ENCODE results near the gene TMEM259.

Gene TMEM259

DNA sequence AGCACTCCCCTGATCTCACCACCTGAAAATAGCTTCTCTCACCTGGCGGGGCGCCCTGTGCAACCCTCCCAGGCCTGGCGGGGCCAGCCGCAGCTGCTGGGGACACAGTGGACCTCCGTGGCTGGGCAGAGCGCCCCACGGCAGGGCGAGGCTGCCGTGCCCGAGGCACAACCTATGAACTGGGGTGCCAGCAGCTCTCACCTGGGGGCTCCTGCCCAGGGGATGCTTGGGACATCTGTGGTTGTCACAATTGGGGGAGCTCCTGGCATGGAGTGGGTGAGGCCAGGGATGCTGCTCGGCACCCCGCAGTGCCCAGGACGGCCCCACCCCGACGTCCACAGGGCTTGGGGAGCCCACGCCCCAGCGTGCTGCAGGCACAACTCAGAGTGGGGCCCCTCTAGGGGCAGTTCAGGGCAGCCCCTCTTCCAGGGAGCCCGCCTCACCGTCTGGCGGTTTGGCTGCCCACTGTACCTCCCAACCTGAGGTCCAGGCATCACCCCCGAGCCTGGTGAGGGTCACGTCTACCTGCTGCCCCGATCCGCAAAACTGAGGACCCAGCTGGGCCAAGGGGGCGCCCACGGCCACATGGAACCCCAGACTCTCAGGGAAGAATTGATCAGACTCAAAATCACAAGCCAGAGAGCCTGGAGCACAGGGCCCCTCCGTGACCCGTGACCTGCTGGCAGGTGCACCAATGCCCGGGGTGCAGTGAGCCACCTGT, 5.7 kb downstream of the TMEM259 start:
- no peak for DNase-seq

DNA sequence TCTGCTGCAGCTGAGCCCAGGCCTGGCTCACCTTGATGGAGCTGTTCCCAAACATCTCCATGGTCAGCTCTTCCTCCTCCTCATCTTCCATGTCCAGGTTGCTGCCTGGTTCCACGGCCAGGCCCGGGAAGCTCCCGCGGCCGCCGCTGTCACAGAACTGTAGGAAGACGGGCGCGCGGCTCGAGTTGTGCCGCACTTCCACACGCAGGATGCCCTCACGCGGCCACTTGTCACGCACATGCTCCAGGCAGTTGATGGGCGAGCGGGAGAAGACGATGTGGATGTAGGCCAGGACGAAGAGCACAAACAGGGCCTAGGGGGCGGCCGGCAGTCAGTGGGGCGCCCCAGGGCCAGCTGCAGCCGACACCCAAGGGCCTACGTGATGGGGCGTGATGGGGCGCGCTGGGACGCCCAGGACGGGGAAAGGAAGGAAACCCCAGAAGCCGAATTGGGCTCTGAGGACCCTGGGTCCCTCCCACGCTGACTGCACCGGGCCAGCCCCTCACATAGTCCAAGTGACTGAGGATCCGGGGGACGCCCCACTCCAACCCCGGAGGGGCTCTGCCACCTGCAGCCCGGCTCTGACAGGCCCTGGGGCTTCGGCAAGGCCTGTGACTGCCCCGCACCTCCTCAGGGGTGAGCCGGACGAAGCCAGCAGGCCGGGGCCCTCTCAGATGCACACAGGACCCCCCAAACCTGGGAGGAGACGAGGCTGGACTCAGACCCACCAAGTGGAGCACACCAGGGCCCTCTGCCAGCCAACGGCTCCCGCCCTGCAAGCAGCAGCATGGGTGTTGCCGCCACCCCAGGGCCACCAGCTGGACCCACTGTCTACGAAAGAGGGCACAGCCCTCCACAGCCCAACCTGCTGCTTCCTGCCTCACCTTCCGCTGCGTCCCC, 6.5 kb downstream of the TMEM259 start:
- no peak for DNase-seq

GRCh38 chr19:1013218-1013617, 7.7 kb downstream of the TMEM259 start:
- DNase-seq: no peak

DNA sequence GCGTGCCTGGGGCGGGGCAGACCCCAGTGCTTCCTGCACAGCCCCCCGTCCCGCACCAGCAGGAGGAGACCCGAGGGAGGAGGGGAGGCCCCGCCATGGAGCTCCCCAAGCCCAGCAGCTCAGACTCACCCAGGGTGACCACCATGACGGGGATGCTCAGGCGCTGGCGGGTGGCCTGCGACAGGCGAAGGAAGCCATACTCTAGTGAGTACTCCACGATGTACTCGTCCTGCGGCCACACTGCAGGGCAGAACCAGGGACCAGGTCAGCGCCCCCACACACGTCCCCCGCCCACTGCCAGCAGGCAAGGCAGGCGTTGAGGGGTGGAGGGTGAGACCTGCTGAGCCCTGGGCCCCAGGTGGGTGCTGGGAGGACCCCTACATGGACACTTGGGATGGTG, 8.6 kb downstream of the TMEM259 start:
- DNase-seq: no peak

DNA sequence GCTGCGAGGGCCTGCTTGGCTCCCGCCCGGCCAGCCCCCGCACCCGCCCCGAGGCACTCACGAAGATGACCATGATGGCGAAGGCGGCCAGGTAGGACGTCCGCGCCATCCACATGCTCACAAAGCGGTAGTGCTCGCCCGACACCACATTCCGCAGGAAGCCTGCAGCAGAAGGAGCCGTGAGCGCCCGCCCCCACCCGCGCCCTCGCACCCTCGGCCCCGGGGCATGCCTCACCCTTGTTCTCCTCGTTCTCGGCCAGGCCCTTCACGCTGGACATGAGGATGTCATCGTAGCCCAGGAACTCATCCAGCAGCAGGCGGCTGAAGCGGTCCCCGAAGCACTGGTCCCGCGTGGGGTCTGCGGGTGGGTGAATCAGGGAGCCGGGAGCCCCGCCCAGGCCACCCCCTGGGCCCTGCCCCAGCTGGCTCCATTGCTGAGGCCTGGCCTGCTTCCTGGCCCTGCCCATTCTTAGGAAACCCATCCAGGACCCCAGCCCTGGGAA, 9.0 kb downstream of the TMEM259 start:
- DNase-seq: no peak

DNA sequence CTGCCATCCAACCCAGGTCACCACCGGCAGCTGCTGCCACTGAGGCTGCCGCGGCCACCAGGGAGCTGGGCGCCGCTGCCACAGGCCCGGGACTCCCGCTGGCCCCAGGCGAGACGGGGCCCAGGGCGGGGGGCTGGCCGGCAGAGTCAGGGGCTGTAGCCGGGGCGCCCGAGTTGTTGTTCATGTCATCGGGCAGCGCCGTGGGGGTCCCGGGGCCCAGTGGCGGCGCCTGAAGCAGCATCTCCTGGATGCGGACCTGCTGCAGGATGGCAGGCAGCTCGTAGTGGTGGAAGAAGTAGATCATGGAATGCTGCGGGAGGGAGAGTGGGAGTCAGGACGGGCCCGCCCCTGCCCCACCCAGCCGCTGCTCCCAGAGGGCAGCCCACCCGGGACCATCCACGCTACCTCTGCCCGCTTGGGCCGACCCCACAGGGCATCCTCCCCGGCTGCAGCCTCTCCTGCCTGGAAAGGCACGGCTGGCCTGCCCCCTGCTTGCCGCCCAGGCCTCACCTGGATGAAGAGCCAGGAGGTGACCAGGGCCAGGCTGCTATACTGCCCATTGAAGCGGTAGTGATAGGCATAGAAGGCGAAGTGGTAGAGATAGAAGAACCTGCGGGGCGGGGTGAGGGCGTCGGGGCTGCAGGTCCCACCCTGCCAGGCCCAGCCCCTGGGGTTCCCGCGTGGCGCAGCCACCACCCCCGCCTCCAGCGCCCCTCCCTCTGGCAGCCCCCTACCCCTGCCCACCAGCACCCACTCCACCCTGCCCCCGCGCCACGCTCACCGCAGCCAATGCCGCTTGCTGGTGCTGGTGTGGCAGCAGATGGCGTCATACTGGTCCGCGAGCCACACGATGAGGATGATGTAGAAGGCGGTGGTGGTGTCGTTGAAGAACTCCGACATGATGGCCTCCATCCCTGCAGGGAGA, 10.1 kb downstream of the TMEM259 start:
- DNase-seq: no peak

DNA sequence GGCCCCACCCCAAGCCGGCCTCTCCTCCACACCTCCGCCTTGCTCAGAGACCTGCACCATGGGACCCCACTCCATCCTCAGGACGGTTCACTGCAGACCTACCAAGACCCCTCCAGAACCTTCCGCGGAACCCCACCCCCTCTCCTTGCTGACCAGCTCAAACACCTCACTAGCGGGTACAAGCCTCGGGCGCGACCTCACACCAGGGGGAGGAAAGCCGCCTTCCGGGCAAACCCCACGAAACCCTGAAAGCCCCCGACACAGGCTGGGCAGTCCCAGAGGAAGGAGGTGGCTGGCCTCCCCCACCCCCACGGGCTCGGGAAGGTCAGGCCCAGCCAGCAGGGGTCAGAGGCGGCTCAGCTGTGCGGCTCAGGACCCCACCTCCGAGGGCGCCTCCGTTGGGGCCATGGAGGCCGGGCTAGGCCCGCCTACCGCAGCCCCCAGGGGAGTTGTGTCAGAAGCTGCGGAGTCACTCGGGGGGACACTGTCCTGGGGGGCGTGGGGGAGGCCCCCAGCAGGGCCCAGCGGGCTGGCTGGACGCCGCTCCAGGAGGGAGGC, 10.9 kb downstream of the TMEM259 start:
- DNase-seq: no peak

DNA sequence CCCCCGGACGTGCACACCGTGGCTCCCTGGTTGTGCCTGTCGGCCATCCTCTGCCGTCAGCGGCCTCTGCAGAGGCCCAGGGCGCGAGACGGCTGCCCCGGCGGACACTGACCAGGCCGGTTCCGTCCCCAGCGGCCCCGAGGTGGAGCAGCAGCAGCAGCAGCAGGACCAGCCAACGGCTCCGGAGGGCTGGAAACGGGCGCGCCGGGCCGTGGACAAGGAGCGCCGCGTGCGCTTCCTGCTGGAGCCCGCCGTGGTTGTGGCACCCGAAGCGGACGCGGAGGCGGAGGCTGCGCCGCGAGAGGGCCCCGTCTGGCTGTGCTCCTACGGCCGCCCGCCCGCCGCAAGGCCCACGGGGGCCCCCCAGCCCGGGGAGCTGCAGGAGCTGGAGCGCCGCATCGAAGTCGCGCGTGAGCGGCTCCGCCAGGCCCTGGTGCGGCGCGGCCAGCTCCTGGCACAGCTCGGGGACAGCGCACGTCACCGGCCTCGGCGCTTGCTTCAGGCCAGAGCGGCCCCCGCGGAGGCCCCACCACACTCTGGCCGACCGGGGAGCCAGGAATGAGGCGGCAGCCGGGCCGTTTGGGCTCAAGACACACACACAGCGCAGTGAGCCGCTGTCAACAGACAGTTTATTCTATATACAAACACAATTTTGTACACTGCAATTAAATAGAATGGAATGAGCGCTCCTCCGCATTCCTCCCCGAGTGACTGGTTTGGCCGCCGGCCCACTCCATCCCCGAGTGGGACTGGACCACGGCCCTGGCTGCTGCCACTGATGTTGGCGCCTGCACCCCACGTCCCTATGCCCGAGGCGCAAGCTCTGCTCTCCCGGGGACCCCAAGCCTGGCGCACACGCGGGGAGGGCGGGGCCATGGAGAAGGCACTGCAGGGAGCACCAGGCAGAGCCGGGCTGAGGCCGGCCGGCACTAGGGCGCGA, 11.6 kb downstream of the TMEM259 start:
- DNase-seq: no peak

GRCh38 chr19:1008268-1009040, 12.5 kb downstream of the TMEM259 start:
- DNase-seq: no peak

GRCh38 chr19:1007399-1008251, 13.3 kb downstream of the TMEM259 start:
- DNase-seq: no peak

GRCh38 chr19:1006711-1007398, 14.1 kb downstream of the TMEM259 start:
- no peak for DNase-seq

DNA sequence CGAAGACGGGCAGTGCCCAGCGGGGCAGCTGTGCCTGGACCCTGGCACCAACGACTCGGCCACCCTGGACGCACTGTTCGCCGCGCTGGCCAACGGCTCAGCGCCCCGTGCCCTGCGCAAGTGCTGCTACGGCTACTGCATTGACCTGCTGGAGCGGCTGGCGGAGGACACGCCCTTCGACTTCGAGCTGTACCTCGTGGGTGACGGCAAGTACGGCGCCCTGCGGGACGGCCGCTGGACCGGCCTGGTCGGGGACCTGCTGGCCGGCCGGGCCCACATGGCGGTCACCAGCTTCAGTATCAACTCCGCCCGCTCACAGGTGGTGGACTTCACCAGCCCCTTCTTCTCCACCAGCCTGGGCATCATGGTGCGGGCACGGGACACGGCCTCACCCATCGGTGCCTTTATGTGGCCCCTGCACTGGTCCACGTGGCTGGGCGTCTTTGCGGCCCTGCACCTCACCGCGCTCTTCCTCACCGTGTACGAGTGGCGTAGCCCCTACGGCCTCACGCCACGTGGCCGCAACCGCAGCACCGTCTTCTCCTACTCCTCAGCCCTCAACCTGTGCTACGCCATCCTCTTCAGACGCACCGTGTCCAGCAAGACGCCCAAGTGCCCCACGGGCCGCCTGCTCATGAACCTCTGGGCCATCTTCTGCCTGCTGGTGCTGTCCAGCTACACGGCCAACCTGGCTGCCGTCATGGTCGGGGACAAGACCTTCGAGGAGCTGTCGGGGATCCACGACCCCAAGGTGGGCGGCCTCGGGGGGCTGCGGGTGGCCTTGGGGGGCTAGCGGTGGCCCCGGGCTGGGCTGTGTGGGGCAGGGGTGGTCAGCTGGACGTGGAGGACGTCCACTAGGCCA, 15.9 kb downstream of the TMEM259 start:
- DNase-seq: no peak

- no peak for DNase-seq
Observed at GRCh38 chr19:1004204-1004802, 16.6 kb downstream of the TMEM259 start.

GRCh38 chr19:1003283-1003682, 17.6 kb downstream of the TMEM259 start:
- DNase-seq: no peak

DNA sequence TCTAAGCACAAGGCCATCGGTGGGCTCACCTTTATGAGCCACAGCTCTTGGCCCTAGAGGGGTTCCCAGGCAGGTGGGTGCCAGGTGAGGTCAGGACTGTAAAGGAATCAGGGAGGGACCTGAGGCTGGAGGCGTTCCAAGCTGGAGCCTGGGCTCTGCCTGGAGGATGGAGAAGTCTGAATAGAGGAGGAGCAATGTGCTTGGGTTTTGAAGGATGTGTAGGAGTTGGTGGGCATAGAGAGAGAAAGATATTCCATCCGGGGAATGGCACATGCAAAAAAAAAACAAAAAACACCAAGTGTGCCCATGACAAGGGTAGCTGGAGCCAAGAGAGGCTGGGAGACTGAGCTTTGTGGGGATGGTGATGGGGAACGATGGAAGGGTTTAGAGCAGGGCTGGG, 18.3 kb downstream of the TMEM259 start:
- DNase-seq: no peak

DNA sequence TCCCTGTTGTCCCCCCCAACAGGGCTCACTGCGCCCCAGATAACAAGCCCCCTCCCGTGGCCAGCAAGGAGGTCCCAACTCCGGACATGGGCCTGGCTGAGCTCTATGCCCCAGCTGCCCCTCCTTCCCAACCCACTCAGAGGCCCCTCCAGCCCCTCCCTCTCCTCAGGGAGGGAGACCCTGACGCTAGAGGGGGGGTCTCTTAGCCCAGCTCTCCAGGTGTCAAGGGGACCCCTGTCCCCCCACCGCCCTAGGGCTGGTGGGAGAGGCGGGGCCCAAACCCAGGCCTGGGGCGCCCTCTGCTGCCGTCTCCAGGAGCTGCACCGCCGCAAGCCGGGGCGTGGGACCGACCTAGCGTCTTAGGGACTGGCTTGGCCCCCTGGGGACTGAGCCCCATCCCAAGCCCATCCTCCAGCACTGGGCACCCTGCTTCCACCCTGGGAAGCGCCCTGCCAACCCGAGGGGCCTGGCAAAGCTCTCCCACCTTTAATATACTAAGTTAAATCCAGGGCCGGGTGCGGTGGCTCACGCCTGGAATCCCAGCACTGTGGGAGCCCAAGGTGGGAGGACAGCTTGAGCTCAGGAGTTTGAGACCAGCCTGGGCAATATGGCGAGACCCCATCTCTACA, 19.3 kb downstream of the TMEM259 start:
- peak; percentile 74 for DNase-seq

Data from activated naive CD4-positive, alpha-beta T cell treated with anti-CD3 and anti-CD28 coated beads, Interleukin-2, amount 50 U/mL, for 16 hours (primary cell).